Measurements from ENCODE around the gene HSPG2. TPM values are rescaled to one million over a fixed set of nuclear protein-coding genes. Genes with fewer than 3 reads are reported as not detected.
A peak's percentile ranks its signal among the peaks of the same experiment; 100 is the strongest.

The HSPG2 gene
- total and polyA plus RNA-seq, 9 of the 15 experiments (the other 6 are each of a cell fraction or from before 2014, with no cell fraction given) = 0.14 to 160 (median 15.7) TPM

DNA sequence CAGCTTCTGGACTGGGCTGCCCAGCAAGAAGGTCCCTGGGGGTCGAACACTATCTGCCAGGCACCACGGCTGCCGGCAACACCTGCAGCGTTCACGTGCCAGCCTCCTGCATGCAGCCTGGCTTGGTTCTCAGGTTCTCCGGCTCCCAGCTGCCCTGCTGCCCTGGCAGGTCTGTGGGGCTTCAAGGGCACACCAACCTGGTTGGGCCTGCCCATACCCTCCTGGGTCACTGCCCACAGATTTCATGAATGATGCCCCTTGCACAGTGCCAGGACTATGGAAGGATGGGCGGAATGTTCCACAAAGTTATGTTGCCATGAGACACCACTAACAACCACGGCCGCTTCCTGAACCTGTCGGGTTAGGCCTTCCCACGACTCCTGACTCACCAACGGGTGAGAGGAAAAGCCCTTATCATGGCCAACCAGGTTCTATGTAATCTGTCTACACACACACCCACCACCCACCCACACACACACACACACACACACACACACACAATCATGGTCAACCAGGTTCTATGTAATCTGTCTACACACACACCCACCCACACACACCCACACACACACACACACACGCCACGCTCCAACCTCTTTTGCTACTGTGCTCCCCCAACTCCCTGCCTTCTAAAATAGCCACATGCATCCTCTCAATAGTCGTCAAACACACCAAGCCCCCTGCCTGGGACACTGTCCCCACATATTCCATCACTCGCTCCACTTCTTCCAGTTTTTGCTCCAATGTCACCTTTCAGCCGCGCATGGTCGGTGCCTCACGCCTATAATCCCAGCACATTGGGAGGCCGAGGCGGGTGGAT is 32.2 kb downstream of the HSPG2 start (continued):
- TF ChIP-seq ARHGAP35 (IDR thresholded peaks at IDR 0.05; ENCODE audit: partially characterized antibody) (peak; percentile 85), HES1 (IDR thresholded peaks at IDR 0.05; ENCODE audit: low read depth) (peak; percentile 99), ZNF583 (CRISPR knock-in tag; IDR thresholded peaks at IDR 0.05) (peak; percentile 82; the same call in 1 of the 2 replicates), CBX5 (IDR thresholded peaks at IDR 0.05; ENCODE audit: borderline replicate concordance, low read depth) (peak; percentile 86; the same call in 1 of the 2 replicates), MAFG (tag; conservative IDR thresholded peaks at IDR 0.05) (peak; percentile 88), ZNF696 (CRISPR knock-in tag; conservative IDR thresholded peaks at IDR 0.05) (no peak), RFX1 (IDR thresholded peaks at IDR 0.05) (peak; percentile 96), CXXC5 (CRISPR knock-in tag; IDR thresholded peaks at IDR 0.05) (peak; percentile 96), MTA3 (IDR thresholded peaks at IDR 0.05; ENCODE audit: borderline replicate concordance) (peak; percentile 97; the same call in 1 of the 2 replicates), GTF2E2 (tag; IDR thresholded peaks at IDR 0.05) (no peak; the same call in 1 of the 2 replicates), PCBP1 (IDR thresholded peaks at IDR 0.05; ENCODE audit: low read depth, low read length, poor library complexity, severe bottlenecking) (no peak), NRF1 (conservative IDR thresholded peaks at IDR 0.05 in 1 of 2, IDR thresholded peaks at IDR 0.05 in 1 of 2) (peak; percentile 64), FOXP1 (CRISPR knock-in tag; IDR thresholded peaks at IDR 0.05) (peak; percentile 89), HOXB6 (CRISPR knock-in tag; IDR thresholded peaks at IDR 0.05; ENCODE audit: borderline replicate concordance) (no peak), CBX8 (IDR thresholded peaks at IDR 0.05; ENCODE audit: borderline replicate concordance, extremely low read depth, low read depth, low read length, poor library complexity, severe bottlenecking) (no peak)
- TF ChIP-seq, protein P1, sequence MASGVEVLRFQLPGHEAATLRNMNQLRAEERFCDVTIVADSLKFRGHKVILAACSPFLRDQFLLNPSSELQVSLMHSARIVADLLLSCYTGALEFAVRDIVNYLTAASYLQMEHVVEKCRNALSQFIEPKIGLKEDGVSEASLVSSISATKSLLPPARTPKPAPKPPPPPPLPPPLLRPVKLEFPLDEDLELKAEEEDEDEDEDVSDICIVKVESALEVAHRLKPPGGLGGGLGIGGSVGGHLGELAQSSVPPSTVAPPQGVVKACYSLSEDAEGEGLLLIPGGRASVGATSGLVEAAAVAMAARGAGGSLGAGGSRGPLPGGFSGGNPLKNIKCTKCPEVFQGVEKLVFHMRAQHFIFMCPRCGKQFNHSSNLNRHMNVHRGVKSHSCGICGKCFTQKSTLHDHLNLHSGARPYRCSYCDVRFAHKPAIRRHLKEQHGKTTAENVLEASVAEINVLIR (CRISPR knock-in tag; IDR thresholded peaks at IDR 0.05) = peak; percentile 50
- TF ChIP-seq, protein P2, sequence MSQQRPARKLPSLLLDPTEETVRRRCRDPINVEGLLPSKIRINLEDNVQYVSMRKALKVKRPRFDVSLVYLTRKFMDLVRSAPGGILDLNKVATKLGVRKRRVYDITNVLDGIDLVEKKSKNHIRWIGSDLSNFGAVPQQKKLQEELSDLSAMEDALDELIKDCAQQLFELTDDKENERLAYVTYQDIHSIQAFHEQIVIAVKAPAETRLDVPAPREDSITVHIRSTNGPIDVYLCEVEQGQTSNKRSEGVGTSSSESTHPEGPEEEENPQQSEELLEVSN (IDR thresholded peaks at IDR 0.05; ENCODE audit: borderline replicate concordance in 1 of 2, extremely low read depth in 1 of 2, insufficient read depth in 1 of 2, insufficient read length in 1 of 2, low read depth in 1 of 2, low read length in 1 of 2, poor library complexity in 1 of 2, severe bottlenecking in 1 of 2) = peak; percentile 16 to 50
- TF ChIP-seq, protein P3, sequence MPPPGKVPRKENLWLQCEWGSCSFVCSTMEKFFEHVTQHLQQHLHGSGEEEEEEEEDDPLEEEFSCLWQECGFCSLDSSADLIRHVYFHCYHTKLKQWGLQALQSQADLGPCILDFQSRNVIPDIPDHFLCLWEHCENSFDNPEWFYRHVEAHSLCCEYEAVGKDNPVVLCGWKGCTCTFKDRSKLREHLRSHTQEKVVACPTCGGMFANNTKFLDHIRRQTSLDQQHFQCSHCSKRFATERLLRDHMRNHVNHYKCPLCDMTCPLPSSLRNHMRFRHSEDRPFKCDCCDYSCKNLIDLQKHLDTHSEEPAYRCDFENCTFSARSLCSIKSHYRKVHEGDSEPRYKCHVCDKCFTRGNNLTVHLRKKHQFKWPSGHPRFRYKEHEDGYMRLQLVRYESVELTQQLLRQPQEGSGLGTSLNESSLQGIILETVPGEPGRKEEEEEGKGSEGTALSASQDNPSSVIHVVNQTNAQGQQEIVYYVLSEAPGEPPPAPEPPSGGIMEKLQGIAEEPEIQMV (tag; conservative IDR thresholded peaks at IDR 0.05; ENCODE audit: low read depth) = peak; percentile 45; the same call in 1 of the 2 replicates
- TF ChIP-seq, protein P4, sequence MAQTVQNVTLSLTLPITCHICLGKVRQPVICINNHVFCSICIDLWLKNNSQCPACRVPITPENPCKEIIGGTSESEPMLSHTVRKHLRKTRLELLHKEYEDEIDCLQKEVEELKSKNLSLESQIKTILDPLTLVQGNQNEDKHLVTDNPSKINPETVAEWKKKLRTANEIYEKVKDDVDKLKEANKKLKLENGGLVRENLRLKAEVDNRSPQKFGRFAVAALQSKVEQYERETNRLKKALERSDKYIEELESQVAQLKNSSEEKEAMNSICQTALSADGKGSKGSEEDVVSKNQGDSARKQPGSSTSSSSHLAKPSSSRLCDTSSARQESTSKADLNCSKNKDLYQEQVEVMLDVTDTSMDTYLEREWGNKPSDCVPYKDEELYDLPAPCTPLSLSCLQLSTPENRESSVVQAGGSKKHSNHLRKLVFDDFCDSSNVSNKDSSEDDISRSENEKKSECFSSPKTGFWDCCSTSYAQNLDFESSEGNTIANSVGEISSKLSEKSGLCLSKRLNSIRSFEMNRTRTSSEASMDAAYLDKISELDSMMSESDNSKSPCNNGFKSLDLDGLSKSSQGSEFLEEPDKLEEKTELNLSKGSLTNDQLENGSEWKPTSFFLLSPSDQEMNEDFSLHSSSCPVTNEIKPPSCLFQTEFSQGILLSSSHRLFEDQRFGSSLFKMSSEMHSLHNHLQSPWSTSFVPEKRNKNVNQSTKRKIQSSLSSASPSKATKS (CRISPR knock-in tag; IDR thresholded peaks at IDR 0.05) = 0 out of 2 replicates have a peak, but pooled peaks have one; percentile 6
